Suprapubic skin (tissue), 4 donors: ENCODE data around the gene AGPAT2.

Source experiments
- EP300 ChIP-seq: sonication (generic); formaldehyde crosslinking; IDR thresholded peaks from one replicate; pipeline ENCODE4 v1.6.1; 2017; ENCODE audit warnings: antibody characterized with exemption
- POLR2A ChIP-seq, 2 donors: fragments of 450-650 bp; IDR thresholded peaks; one replicate each; pipeline ENCODE4 v1.6.1; 2017; ENCODE audit warnings: antibody characterized with exemption in 2 of 2, mild to moderate bottlenecking in 2 of 2, moderate library complexity in 2 of 2
- POLR2AphosphoS5 ChIP-seq, 3 donors: sonication (generic); formaldehyde crosslinking; IDR thresholded peaks; one replicate each; pipeline ENCODE4 v1.6.1; 2017; ENCODE audit warnings: antibody characterized with exemption in 3 of 3
- TF ChIP-seq, protein P1 (sequence below), 2 donors: fragments of 200-600 bp in 1 of 2; fragments of 450-650 bp in 1 of 2; sonication (generic) in 1 of 2; IDR thresholded peaks; one replicate each; pipeline ENCODE4 v1.5.1; 2016 to 2019; ENCODE audit warnings: antibody characterized with exemption in 2 of 2, mild to moderate bottlenecking in 1 of 2, moderate library complexity in 1 of 2

DNA sequence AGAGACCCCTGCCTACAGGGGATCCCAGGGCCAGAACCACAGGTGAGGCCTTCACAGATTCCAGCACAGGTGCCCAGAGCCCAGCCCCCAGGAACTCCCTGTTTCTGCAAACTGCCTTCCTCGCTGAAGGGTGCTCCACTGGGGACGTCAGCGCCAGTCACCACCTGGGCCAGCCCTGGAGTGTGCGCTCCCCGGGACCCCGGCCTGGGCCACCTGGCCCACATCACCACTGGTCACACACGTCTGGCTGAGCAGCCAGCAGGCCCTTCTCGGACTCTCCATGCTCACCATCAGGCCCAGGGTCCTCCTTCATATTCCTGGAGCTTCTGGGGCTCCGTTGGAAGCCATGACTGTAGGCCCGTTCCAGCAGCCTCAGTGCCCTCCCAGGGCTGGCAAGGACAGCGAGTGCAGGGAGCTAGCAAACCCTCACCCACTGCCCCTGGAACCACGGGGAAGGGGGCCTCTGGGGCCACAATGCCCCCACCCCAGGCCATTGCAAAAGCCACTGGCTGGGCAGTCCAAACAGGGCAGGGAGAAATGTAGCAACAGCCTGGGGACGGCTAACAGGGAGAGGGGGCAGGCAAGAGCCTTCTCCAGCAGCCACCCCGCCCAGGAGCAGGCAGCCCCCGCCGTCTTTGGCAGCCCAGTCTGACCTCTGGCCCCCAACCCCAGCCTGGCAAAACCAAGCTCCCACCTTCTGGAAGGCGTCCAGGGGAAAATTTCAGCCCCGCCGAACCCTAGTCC lies 1.3 kb downstream of the AGPAT2 start:
- TF ChIP-seq, protein P1, sequence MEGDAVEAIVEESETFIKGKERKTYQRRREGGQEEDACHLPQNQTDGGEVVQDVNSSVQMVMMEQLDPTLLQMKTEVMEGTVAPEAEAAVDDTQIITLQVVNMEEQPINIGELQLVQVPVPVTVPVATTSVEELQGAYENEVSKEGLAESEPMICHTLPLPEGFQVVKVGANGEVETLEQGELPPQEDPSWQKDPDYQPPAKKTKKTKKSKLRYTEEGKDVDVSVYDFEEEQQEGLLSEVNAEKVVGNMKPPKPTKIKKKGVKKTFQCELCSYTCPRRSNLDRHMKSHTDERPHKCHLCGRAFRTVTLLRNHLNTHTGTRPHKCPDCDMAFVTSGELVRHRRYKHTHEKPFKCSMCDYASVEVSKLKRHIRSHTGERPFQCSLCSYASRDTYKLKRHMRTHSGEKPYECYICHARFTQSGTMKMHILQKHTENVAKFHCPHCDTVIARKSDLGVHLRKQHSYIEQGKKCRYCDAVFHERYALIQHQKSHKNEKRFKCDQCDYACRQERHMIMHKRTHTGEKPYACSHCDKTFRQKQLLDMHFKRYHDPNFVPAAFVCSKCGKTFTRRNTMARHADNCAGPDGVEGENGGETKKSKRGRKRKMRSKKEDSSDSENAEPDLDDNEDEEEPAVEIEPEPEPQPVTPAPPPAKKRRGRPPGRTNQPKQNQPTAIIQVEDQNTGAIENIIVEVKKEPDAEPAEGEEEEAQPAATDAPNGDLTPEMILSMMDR (IDR thresholded peaks at IDR 0.05), result no peak
- TF ChIP-seq POLR2A (IDR thresholded peaks at IDR 0.05) (no peak), POLR2AphosphoS5 (IDR thresholded peaks at IDR 0.05) (no peak), EP300 (no peak)
